A673 (cell line): ENCODE data around the gene FNDC1. TPM values are rescaled to one million over a fixed set of nuclear protein-coding genes. Genes with fewer than 3 reads are reported as not detected.

Experiments
- BruUV-seq: library from RNA; stranded (reverse); fragments of 400-500 nt; replicated peaks from 2 replicates; lab custom pipeline; 2021; lab: Mats Ljungman, UMichigan
- CTCF ChIA-PET: fragments of 300-600 bp; sonication (Branson Sonifier 250); formaldehyde crosslinking; loops from one replicate; lab custom pipeline; 2022; ENCODE audit warnings: antibody characterized with exemption; lab: Charles Lee
- POLR2A ChIA-PET: fragments of 300-600 bp; sonication (Branson Sonifier 250); formaldehyde crosslinking; loops from one replicate; lab custom pipeline; 2022; ENCODE audit warnings: antibody characterized with exemption; ENCODE audit not compliant: low non-redundant PET; lab: Charles Lee
- DNase-seq: peaks from one replicate; pipeline ENCODE4 v3.0.0-alpha.2; 2015; ENCODE audit warnings: low spot score
- H3K27ac ChIP-seq: fragments of 200-600 bp; sonication (generic); 2 replicates; pipeline ENCODE4 v1.5.1; 2016; ENCODE audit warnings: mixed run types, low read depth, mild to moderate bottlenecking, mixed read lengths, antibody characterized with exemption, low read length; ENCODE audit not compliant: poor library complexity, severe bottlenecking
- H3K27me3 ChIP-seq: fragments of 200-600 bp; sonication (generic); replicated peaks from 2 replicates; pipeline ENCODE4 v1.6.1; 2017; ENCODE audit warnings: mixed run types, low read depth, mild to moderate bottlenecking, mixed read lengths, antibody characterized with exemption, low read length; ENCODE audit not compliant: insufficient read depth, poor library complexity
- H3K36me3 ChIP-seq: fragments of 200-600 bp; sonication (generic); 2 replicates; pipeline ENCODE4 v1.6.1; 2016; ENCODE audit warnings: mixed run types, mild to moderate bottlenecking, mixed read lengths, antibody characterized with exemption, low read length; ENCODE audit not compliant: insufficient read depth, poor library complexity, severe bottlenecking
- H3K4me1 ChIP-seq: fragments of 200-600 bp; sonication (generic); 2 replicates; pipeline ENCODE4 v1.6.1; 2017; ENCODE audit warnings: mixed run types, mild to moderate bottlenecking, mixed read lengths, antibody characterized with exemption, low read length; ENCODE audit not compliant: insufficient read depth, poor library complexity, severe bottlenecking
- H3K4me3 ChIP-seq: fragments of 200-600 bp; sonication (generic); 2 replicates; pipeline ENCODE4 v1.5.1; 2016; ENCODE audit warnings: low read depth, mixed run types, mild to moderate bottlenecking, mixed read lengths, low read length; ENCODE audit not compliant: poor library complexity, severe bottlenecking
- H3K9me3 ChIP-seq: fragments of 200-600 bp; sonication (generic); 2 replicates; pipeline ENCODE4 v1.6.1; 2016; ENCODE audit warnings: mixed run types, low read depth, mild to moderate bottlenecking, mixed read lengths, antibody characterized with exemption, low read length; ENCODE audit not compliant: poor library complexity, severe bottlenecking
- EZH2 ChIP-seq: fragments of 200-600 bp; sonication (generic); IDR thresholded peaks from 2 replicates; pipeline ENCODE4 v1.6.1; 2017; ENCODE audit warnings: borderline replicate concordance, low read depth, mild to moderate bottlenecking, mixed read lengths, antibody characterized with exemption, low read length; ENCODE audit not compliant: poor library complexity, severe bottlenecking
- intact Hi-C: fragments of 100-400 bp; cut with micrococcal nuclease; formaldehyde crosslinking; loops from one replicate; pipeline ENCODE4 v1.10.0; 2022; ENCODE audit not compliant: unreplicated experiment
- total RNA-seq: library from RNA; stranded (reverse); gene quantifications from 2 replicates; pipeline ENCODE4 v1.2.3, GENCODE V29; 2021
- TF ChIP-seq, protein P1 (sequence below): fragments of 300-800, 200-600 bp; sonication (generic); conservative IDR thresholded peaks from 2 replicates; pipeline ENCODE4 v1.5.1; 2017; ENCODE audit warnings: low read depth, mild to moderate bottlenecking, antibody characterized with exemption, low read length, moderate library complexity, mixed read lengths

FNDC1 gene
- total RNA-seq, 1 experiment from 2014 or later: not detected

- no TSS peak for BruUV-seq
- ChIA-PET POLR2A (no interaction called here), CTCF (no interaction called here)
- H3K4me1 ChIP-seq: no peaks in the 10 kb centered on the region
- no peaks in the 10 kb centered on the region for H3K36me3 ChIP-seq
- TF ChIP-seq, protein P1, sequence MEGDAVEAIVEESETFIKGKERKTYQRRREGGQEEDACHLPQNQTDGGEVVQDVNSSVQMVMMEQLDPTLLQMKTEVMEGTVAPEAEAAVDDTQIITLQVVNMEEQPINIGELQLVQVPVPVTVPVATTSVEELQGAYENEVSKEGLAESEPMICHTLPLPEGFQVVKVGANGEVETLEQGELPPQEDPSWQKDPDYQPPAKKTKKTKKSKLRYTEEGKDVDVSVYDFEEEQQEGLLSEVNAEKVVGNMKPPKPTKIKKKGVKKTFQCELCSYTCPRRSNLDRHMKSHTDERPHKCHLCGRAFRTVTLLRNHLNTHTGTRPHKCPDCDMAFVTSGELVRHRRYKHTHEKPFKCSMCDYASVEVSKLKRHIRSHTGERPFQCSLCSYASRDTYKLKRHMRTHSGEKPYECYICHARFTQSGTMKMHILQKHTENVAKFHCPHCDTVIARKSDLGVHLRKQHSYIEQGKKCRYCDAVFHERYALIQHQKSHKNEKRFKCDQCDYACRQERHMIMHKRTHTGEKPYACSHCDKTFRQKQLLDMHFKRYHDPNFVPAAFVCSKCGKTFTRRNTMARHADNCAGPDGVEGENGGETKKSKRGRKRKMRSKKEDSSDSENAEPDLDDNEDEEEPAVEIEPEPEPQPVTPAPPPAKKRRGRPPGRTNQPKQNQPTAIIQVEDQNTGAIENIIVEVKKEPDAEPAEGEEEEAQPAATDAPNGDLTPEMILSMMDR: no peak
- no peak for TF ChIP-seq EZH2
- peaks cover 4% of the 10 kb centered on the region for H3K27me3 ChIP-seq
- DNase-seq: no peak
- H3K27ac ChIP-seq: no peak overlapping the region
- H3K4me3 ChIP-seq: no peak overlapping the region
- H3K9me3 ChIP-seq: no peaks in the 10 kb centered on the region
- intact Hi-C loops: no loop called here
Observed at GRCh38 chr6:159220093-159220492, 50.9 kb downstream of the FNDC1 start.

GRCh38 chr6:159221486-159222170, 52.4 kb downstream of the FNDC1 start:
- no peak for TF ChIP-seq EZH2
- TF ChIP-seq, protein P1: no peak
- intact Hi-C loops: no loop called here
- no peaks in the 10 kb centered on the region for H3K9me3 ChIP-seq

GRCh38 chr6:159224452-159224851, 55.3 kb downstream of the FNDC1 start:
- ChIA-PET POLR2A (no interaction called here), CTCF (no interaction called here)
- no peak overlapping the region for H3K27ac ChIP-seq
- no peaks in the 10 kb centered on the region for H3K4me1 ChIP-seq
- H3K27me3 ChIP-seq: peaks cover 32% of the 10 kb centered on the region
- no TSS peak for BruUV-seq
- no peak for TF ChIP-seq EZH2
- TF ChIP-seq, protein P1: no peak
- intact Hi-C loops: no loop called here
- no peak overlapping the region for H3K4me3 ChIP-seq
- H3K9me3 ChIP-seq: no peaks in the 10 kb centered on the region
- no peaks in the 10 kb centered on the region for H3K36me3 ChIP-seq
- no peak for DNase-seq

More at GRCh38 chr6:159221486-159222170, 52.4 kb downstream of the FNDC1 start:
- no peaks in the 10 kb centered on the region for H3K4me1 ChIP-seq
- H3K36me3 ChIP-seq: no peaks in the 10 kb centered on the region
- no peak for DNase-seq
- CTCF ChIA-PET: no interaction called here
- POLR2A ChIA-PET: no interaction called here
- peaks cover 10% of the 10 kb centered on the region for H3K27me3 ChIP-seq
- no TSS peak for BruUV-seq
- no peak overlapping the region for H3K4me3 ChIP-seq
- no peak overlapping the region for H3K27ac ChIP-seq
